Kidney tubule cell (primary cell): ENCODE data around the gene SIRPG.
"Not testable (repeated sequence)": the region's sequence is repeated elsewhere in the genome, so short reads cannot be mapped to it uniquely, and the experiment has no call there.

Experiments used
- DNase-seq: peaks from one replicate; pipeline ENCODE4 v3.0.0-alpha.2; 2018; ENCODE audit warnings: low spot score

The SIRPG gene

DNA sequence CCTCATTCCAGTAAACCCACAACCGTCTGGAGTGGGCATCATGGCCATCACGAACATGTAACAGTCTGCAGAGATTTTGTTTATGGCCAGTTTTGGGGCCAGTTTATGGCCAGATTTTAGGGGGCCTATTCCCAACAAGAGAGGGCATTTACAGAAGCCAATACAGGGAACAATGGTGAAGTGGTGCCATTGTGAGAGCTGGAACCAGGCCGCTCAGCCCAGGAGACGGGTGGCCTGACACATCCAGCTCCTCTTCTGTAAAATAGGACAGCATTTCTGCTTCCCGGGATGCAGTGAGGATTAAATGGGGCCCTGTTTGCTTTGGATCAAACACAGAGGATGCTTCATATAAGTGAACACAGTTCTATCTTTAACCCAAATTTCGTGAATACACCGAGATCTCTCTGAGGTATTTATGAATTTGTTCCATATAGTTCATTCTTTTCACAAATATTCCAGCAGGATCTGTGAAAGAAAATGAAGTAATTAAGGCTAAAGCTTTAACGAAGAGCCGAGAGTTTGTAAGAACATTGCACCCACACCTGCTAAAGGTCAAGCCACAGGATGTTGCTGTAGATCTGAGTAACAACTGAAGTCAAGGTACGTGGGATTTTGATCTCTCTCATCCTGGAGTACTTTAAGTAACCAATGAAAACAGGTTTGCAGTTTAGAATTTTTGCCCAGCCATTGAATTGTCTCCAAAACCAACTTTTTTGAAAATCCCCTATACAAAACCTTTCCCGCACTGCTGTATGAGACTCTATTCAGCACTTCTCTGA is 14.5 kb upstream of the SIRPG start:
- DNase-seq, result no peak

DNA sequence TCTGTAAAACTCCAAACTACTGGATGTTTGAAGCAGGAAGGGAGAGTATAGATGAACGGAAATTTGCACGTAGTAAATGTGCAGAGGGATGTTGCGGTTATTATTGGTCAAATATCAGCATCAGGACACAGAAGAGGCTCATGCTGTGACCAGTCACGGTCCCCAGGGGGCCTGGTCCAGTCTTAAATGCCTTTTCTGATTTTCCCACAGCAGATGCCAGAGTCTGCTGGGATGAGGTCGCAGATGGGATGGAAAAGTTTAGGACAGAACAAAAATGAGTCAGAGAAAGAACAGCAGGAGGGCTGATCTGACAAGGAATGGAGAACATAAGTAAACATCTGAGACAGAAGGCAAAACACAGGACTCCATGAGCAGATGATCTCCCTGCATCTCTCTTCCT is 11.7 kb upstream of the SIRPG start:
- DNase-seq, result peak; percentile 26

DNA sequence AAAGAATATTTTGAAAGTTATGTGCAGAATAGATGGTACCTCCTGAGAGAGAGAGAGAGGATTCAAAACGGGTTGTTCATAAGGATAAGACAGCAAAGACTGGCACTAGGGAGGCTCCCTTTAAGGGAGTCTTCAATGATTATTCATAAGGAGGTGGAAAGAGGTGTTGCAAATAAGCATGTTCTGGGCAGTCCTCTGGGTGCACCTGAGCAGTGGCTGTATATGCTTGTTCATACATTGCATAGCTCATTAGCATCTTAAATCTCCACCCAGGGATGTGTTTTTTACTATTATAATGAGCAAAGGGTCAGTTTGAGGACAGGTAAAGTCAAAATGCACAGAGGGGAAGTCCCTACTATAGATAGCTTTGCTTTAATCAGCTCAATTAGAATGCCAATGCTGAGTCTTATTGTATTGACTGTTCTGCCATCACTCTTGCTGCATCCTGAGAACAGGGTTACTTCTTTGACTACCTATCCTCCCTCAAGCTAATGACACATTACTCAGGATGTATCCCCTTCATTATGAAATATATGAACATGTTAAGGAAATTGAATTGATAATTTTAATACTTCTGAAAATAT is 10.0 kb upstream of the SIRPG start:
- no peak for DNase-seq

DNA sequence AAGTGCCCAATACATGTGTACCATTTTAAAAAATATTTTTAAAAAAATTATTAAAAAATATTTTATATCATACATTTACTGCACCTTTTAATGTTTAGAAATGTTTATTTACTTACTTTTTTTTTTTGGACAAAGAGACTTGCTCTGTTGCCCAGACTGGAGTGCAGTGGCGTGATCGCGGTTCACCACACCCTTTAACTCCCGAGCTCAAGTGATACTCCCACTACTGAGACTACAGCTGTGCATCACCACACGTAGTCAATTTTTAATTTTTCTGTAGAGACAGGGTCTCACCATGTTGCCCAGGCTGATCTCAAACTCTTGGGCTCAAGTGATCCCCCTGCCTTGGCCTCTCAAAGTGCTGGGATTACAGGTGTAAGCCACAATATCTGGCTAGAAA is 9.2 kb upstream of the SIRPG start:
- no peak for DNase-seq

DNA sequence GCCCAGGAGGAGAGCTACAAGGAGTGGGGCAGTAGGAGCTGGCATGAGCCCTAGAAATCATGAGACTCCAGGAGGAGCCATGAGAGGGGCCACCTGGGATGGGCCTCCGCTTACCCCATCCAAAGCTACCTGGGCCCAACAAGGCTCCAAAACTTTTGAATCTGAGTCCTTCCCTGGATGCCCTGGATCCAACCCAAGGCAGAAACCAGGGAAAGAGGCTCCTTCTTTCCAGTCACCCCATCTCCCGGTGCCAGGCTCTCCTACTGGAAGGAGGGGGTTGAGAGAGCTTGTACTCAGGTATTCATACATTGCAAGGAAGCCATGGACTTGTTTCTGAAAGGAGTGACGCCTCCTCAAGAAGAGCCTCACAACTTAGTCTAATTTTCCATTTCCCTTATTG is 7.8 kb upstream of the SIRPG start:
- DNase-seq, result no peak

DNA sequence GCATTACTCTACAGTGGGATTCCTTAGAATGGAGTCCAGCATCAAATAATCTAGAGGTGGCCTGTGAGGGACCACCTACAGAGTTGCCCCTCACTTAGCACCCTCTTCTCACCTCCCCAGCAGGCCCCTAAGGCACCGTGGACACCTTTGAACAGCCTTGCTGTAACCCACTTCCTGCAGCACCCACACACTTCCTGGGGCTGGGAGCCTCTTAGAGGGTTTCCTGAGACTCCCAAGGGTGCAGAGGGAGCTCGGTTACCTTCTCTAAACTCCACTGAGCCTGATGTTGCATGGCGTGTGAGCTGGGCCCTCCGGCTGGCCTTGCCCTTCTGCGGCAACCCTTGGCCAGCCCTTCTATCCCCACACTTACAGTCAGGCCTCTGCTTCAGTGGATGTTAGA is 7.3 kb upstream of the SIRPG start:
- DNase-seq, result no peak

DNA sequence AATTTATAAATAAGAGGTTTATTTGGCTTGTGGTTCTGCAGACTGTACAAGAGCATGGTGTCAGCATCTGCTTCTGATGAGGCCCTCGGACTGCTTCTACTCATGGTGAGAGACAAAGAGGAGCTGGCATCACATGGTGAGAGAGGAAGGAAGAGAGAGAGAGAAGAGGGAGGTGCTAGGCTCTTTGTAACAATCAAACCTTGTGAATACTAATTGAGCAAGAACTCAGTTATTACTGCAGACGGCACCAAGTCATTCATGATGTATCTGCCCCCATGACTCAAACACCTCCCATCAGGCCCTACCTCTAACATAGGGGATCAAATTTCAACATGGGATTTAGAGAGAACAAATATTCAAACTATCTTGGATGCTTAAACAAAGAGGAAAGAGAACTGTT is 6.3 kb upstream of the SIRPG start:
- peak; percentile 9 for DNase-seq

DNA sequence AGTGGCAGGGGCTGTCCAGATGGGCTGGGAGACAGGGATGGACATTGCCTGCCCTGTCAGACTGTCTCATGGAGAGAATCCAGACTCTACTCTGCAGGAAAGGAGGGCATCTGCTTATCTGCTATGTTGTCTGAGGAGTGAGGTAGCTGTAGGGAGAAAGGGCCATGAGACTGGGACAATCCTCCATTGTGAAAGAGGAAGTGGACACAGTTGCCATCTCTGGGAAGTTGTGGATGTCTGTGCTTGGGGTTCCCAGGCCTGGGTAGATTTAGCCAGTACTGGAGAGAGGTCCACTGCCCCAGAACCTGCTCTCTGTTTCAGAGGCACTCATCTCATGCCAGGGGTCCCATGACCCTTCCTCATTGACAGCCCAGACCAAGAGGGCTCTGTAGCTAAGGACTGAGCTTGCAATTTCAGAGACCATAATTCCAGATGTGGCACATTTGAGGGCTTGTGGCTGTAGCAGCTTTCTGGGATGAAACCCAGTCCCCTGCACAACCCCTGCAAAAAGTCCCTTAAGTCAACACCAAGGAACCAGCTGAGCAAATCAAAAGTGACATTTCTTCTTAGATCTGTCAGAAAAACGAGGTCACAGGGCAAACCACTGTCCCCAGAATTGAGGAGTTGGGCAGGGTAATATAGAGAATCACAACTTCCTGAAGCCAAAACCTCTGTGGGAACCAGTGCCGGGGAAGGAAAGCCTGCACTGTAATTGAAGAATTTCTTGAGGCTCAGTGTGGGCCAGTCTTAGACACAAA is 4.1 kb upstream of the SIRPG start:
- DNase-seq, result no peak

DNA sequence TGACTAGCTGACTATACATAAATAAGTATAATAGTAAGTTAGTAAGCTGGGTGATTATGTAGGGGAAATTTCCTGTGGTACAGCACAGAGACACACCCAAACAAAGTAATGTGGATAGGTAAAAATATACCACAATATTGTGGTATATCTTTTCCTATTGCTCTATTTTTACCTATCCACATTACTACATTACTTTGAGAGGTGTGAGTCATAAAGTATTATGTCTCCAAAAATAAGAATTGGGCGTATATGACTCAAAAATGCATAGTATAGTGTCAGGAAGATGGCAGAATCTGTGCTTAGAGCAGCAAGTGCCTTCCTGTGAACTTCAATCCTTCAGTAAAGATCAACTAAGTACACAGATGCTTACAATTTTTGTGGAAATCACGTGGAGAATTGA is 2.7 kb upstream of the SIRPG start:
- no peak for DNase-seq

DNA sequence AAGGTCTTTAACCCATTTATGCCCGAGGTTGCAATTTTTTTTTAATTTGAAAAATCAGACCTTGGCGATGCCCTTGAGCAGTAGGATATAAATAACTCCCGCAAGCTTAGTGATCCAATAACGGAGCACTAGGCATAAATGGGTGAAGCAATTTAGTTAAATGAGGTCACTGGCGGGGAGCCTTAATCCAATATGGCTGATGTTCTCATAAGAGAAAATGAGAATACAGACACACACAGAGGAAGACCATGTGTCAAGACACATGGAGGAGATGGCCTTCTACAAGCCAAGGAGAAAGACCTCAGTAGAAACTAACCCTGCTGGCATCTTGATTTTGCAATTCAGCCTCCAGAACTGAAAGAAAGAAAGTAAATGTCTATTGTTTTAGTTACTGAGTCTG is 735 bp downstream of the SIRPG start:
- no peak for DNase-seq

DNA sequence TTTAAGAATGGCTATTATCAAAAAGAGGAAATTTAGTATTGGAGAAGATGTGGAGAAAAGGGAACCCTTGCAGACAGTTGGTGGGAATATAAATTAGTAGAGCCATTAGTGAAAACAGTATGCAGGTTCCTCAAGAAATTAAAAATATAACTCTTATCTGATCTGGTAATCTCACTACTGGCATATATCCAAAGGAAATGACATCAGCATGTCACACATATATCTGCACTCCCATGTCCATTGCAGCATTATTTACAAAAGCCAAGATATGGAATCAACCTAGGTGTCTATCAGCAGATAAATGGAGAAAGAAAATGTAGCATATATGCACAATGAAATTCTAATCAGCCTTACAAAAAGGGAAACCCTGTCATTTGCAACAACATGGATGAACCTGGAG is 2.6 kb downstream of the SIRPG start:
- no peak for DNase-seq

DNA sequence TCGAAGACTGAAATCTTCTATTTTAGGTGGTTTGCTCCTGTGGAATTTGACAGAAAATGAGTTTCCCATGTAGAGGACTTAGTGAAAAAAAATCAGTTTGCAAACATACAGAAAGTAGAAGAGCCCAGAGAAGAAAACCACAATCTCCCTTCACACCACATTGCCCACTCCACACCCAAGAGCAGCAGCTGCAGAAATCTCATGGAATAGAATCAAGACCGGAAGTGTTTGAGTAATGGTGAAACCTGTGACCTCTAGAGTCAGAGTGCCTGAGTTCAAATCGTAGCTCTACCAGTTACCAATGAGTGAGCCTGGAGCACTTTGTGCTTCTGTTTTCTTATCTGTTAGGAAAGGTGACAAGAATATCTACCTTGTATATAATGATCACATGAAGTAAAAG is 4.6 kb downstream of the SIRPG start:
- DNase-seq, result no peak

DNA sequence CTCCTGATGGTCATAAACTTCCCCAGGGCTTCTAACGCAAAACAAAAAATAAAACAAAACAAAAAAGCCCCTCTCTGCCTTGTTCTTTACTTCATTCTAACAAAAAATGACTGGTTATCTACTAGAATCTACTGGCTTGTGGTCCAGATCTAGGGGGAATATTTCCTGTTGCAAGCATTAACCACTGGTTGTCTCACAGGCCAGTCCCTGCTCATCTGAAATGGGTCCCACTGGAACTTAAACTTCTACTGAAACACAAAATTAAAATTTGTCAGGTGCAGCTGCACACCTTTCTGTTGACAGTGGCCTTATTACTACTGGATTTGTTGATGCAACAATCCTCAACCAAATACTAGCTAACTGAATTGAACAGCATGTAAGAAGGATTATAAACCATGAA is 5.5 kb downstream of the SIRPG start:
- DNase-seq, result no peak

DNA sequence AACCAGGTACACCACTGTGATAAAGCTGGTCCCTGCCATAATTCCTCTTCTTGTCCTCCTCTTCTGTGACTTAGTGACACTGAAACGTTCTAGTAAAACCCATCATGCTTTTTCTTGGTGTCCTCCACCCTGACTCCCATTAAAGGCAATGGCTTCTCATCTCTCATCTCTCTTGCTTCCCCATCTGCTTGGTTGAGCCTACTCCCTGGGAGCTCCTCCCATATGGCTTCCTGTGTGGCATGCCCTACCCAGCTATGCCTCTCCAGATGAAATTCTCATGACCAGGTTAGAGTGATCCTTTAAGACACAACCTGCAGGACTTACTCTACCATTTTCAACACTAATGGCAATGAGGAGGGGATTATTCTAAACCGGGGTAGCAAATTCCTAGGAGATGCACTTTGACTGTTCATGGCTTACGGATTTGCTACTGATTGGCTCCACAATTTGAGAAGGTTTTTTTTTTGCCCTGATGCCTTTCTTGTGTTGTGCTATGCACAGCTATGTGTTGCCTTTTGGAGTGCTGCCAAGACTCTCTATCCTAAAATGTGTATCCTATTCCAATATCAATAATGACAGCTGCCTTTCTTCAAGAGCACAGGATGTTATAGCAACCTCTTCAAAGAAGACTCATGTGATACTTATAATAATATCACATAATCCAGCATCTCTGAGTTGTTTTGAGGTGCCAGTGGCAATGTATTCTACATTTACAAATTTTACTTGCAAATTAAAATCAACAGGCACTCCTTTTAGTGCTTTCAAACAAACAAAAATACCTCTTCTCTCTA is 6.1 kb downstream of the SIRPG start:
- DNase-seq, result no peak

DNA sequence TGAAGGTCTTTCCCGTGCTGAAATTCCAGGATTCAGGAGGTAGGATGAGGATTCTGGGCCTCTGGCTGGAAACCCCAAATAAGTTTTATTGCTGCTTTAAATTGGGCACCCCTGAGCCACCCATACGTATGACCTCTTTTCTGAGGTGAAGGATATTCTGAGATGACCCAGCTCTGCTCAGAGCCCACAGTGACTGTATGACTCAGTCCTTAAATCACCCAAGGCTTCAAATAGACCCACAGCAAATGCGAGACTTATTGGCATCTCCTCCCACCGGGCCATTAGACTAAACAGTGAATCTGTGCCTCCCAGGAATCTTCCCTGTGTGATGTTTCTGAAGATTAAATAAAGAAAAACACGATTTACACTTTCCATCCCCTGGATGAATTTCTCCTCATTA is 9.5 kb downstream of the SIRPG start:
- DNase-seq, result no peak

DNA sequence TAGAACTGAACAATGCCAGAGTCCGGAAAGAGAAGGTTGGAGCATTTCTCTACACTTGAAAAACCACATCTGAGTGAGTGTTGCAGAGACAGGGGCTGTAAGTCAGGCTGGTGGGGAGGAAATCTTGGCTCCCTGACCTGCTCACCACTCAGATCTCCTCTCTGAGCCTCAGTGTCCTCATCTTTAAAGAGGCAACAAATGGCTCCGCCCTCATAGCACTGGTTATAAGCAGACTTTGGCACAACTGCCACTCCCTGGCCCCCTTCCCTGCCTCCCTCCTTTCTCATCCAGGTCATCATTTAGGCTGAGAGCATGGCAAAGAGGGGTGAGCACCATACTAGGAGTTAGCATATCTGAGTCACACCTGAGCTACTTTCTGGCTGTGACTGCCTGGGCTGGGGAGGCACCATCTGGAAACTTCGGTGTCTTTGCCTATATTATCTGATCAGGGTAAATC is 10.6 kb downstream of the SIRPG start:
- DNase-seq, result no peak

DNA sequence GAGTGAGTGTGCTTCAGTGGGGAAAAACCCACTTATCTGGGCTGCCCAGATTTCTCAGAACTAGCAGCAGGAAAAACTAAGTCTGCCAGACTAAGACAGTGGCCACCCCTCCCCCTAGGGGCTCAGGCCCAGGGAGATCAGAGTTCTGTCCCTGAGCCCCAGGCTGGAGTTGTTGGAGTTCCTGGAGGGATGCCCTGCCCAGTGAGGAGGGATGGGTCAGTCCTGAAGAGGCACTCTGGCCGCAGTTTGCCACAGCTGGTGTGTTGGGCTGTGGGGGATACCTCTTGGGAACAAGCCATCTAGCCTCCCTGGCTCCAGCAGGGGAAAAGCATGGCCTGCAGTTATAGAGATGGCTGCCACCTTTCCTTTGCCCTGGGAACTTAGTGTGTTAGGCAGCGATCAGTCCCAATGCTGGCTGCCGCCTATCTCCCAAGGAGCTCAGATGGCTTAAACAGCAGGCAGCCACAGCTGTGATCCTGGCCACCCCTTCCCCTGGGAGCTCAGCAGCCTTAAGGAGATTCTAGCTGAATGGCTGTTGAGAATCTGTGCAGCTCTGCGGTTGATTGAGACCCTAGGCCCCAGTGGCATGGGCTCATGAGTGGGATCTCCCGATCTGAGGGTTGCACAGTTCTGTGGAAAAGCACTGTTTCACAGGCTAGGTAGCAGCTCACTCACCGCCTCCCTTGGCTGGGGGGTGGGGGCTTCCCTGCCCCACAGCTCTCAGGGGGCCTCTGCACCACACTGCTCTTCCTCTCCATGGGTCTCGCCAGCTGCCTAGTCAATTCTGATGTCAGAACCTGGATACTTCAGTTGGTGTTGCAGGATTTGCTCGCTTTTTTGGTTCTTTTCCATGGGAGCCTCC is 13.2 kb downstream of the SIRPG start:
- no peak for DNase-seq

DNA sequence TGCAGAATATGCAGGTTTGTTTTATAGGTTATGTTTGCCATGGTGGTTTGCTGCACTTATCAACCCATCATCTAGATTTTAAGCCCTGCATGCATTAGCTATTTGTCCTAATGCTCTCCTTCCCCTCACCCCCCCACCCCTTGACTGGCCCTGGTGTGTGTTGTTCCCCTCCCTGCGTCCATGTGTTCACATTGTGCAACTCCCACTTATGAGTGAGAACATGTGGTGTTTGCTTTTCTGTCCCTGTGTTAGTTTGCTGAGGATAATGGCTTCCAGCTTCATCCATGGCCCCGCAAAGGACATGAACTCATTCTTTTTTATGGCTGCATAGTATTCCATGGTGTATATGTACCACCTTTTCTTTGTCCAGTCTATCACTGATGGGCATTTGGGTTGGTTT is 18.9 kb downstream of the SIRPG start:
- DNase-seq, result not testable (repeated sequence)

DNA sequence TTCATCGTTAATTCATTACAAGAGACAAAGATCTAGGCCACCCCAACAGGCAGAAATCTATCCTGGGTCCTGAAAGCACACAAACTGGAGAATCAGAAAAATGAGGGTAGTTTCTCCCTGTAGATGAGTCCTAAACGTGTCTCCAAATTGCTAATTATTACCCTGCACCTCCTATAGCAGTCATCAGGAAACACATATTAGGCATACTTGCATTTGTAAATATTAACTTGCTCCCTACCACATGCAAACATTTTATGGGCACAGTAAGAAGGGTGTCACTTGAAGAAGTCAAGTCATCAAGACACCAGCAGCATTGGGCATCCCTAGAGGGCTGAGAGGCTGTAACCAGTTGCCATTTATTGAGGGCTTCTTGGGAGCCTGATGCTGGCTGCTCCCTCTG is 19.8 kb downstream of the SIRPG start:
- DNase-seq, result peak; percentile 97

DNA sequence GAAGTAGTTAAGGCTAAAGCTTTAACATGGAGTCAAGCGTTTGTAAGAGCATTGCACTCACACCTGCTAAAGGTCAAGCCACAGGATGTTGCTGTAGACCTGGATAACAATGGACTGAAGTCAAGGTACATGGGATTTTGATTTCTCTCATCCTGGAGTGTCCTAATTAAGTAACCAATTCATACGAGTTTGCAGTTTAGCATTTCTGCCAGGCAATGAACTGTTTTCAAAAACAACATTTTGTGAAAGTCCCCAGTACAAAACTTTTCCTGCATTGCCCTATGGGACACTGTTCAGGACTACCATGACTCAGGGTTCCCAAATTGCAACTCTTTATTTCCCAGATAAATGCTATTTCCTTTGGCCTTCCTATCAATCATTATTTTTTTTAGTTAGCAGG is 20.4 kb downstream of the SIRPG start:
- peak; percentile 85 for DNase-seq

DNA sequence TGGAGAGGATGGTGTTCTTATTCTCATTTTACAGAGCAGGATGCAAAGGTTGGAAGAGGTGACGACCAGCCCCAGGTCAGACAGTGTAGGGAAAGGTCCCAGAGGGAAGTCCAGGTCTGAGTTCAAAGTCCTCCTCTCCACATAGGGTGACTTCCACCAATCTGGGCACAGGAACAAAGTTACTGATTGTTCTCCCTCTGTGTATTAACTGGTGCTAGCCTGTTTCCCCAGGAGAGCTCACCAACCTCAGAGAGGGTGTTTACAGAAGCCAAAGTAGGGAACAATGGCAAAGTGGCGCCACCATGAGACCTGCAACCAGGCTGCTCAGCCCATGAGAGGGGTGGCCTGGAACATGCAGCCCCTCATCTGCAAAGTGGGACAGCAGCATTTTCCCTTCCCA is 21.0 kb downstream of the SIRPG start:
- DNase-seq, result peak; percentile 62
